ENCODE results near the gene DPP9.
"Not testable (repeated sequence)": the region's sequence is repeated elsewhere in the genome, so short reads cannot be mapped to it uniquely, and the experiment has no call there.

Gene DPP9

DNA sequence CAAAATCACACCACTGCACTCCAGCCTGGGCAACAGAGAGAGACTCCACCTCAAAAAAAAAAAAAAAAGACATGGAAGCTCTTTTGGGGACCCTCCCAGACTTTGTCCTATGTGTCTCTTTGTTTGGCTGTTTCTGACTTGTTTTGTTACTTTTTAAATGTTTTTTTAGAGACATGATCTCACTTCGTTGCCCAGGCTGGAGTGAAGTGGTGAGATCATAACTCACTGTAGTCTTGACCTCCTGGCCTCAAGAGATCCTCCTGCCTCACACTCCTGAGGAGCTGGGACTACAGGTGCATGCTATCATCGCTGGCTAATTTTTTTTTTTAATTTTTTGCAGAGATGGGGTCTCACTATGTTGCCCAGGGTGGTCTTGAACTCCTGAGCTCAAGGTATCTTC is 16.4 kb upstream of the DPP9 start:
- DNase-seq (ENCODE audit: low spot score) = no peak

DNA sequence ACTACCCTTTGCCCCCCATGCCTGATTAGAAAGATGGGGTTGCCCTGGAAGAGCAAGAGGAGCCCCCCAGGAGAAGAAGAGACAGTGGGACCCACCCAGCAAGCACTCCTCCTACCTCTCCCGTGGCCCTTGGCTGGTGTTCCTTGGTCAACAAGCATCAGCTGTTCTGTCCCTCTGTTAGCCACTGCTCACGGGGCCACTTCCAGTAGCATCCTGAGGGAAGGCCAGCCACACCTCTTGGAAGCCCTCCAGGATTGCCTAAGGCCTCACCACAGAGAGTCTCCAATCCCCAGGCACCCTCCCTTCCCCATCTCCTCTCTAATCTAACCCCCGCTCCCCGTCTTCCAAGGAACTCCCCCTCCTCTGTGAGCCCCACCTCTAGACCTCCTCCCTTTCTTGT is 15.1 kb upstream of the DPP9 start:
- no peak for DNase-seq (ENCODE audit: low spot score)

DNA sequence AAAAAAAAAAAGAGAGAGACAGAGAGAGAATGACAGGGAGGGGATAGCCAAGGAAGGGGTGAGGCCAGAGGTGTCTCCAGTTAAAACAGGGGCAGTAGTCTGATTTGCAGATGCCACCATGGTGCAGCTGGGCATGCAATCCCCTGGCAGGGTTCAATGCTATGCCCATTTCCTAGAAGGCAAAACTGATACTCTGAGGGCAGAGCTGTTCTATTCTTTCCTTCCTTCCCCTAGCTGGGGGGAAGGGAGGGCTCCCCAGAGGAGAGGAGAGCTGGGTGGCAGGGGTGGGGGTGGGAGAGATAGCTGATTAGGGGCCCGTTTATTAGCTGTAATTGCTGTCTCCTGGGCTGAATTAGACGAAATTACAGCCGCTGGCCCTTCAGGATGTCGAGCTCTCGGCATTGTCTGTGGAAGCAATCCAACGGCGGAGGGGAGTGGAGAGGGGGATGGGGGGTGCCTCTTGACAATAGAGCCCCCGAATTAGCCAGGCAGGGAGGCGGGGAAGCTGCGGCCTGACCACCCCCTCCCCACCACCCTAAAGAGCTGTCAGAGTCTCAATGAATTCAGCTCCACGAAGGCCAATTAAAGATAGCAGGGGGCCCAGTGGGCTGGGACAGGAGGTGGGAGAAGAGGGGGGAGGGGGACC is 14.4 kb upstream of the DPP9 start:
- no peak for DNase-seq (ENCODE audit: low spot score)

DNA sequence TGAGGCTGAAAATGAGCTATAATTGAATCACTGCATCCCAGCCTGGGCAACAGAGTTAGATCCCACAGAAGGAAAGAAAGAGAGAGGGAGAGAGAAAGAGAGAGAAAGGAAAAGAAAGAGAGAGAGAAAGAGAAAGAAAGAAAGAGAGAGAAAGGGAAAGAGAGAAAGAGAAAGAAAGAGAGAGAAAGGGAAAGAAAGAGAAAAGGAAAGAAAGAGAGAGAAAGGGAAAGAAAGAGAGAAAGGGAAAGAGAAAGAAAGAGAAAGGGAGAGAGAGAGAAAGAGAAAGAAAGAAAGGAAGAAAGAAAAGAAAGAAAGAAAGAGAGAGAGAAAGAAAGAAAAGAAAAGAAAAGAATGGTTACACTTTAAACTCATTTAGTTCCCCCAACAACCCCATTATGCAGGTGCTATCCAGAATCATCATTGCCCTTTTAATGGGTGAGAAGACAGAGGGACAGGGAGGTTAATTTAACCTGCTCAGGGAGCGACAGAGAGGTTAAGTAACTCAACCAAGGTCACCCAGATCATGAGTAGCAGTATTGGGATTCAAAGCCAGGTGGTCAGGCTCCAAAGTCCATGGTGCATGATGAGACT is 10.2 kb upstream of the DPP9 start:
- DNase-seq (ENCODE audit: low spot score) = no peak

DNA sequence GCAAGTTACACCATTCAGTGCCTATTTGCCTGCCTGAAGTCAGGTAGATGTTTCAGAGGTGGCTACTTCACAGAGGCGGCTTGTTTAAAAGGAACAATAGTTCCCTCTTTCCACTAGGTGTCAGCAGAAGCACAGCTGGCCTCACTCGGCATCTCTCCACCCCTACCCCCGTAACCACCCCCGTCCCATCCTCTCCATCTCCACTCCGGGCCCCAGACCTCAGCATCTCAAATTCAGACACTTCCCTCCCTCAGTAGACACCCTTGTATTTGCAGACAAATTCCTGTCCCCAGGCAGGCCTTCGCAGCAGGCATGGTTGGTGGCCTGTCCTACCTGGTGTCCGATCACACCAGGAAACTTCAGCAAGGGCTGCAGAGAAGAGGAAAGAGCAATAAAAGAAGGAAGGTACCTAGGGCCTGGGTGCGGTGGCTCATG is 9.1 kb upstream of the DPP9 start:
- DNase-seq (ENCODE audit: low spot score) = peak; percentile 80

DNA sequence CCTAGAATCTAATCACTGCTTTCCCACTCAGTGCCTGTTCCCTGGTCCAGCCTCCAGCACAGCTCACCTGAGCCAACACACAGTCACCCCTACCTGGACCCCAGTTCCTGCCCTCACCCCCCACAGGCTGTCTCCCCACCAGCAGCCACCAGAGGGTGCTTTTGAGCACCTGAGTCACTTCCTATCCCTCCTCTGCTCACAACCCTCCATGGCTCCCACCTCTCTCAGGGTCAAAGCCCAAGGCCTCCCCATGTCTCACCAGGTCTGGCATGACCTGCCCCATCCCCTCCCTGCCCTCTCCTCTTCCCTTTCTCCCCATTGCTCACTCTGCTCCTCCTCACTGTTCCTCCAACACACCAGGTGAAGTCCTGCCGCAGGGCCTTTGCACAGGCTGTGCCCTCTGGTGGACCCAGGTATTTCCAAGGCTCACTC is 7.1 kb upstream of the DPP9 start:
- DNase-seq (ENCODE audit: low spot score) = no peak

DNA sequence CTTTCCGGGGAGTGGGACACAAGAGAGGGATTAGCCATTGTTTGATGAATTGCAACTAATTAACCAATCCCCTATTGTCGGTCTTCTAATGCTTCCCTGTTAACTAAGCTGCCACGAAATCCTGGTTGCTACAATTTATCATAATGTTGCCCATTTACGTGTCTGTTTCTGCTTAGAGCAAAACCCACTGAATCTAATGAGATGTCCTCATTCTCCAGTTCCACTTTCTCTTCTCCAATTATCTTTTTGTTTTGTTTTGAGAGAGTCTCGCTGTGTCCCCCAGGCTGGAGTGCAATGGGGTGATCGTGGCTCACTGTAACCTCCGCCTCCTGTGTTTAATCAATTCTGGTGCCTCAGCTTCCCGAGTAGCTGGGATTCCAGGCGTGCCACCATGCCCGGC is 5.2 kb upstream of the DPP9 start:
- DNase-seq (ENCODE audit: low spot score) = no peak

DNA sequence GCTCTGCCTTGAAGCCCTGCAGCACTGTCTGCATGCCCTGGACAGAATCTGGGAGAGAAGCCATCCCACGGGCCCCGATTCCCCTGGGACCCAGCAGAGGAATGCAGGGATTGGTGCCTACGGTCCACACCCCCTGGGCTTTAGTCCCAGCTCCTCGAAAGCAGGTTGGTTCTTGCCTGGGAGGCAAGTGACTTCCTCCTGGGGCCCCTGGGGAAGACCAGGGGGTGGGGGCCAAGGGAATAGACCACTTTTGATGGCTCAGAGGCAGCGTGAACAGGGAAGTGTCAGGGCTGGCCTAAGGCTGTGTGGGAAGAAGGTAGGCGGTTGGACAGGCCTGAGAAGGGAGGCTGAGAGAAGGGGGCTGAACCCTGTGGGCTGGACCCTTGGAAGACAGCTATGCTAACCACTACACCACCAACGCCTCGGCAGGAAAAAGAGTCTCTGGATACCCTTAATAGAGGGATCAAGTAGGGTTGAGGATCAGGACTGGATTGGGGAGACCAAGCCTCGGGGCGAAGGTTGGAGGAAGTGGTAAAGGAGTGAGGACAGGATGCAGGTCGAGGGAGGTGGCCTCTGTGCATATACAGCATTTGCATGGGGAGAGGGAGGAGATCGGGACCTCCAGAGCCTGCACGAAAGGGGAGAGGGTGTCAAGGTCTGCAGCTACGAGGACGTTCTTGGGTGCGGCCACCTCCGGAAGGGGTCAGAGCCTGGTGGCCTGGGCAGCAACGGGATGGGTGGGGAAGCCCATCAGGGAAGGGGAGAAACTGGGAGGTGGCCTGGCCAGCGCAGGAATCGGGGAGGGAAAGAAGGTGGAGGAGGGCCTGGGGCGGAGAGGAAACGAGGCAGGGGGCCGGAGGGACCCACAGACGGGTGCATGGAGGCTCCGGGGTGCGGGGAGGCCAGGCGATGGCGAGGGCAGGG is 709 bp downstream of the DPP9 start:
- peak; percentile 58 for DNase-seq (ENCODE audit: low spot score)

DNA sequence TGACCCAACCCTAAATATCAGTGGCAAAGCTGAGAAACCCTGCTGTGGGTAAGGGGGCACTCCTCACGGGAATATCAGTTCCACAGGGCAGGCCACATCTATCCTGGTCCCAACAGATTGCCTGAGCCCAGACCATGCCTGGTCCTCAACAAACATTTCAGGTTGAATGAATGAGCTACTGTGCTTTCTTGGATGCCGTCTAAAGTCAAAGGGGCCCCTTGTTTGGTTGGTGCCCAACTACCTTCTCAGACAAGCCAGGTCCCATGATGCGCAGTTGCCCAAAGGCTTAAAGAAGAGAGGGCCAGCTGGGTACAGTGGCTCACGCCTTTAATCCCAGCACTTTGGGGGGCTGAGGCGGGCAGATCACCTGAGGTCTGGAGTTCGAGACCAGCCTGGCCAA is 2.4 kb downstream of the DPP9 start:
- no peak for DNase-seq (ENCODE audit: low spot score)

DNA sequence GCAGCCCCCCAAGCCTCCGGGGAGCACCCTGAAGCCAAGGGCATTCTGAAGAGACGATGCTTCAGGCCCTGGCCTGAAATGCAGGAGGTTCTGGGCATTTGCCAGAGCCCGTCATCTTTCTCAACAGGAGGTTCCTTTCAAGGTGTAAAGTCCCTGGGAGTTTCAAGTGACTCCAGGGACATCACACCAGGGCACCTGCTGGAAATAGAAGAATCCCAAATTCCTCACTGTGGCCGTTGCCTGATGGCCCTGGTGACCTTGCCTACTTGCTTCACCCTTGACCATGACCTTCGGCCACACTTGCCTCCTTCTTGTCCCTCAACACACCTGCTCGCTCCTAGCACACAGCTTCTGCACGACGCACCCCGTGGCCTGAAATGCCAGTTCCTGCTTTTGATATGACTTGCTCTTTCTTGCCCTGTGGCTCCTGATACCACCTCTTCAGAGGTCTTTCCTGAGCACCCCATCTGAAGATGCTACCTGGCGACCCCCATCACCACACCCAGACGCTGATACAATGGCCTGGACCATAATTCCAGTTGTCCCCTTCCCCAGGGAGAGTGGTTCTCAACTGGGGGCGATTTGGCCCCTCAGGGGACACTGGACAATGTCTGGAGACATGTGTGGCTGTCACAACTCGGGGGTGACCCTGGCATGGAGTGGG is 3.5 kb downstream of the DPP9 start:
- DNase-seq (ENCODE audit: low spot score) = no peak

DNA sequence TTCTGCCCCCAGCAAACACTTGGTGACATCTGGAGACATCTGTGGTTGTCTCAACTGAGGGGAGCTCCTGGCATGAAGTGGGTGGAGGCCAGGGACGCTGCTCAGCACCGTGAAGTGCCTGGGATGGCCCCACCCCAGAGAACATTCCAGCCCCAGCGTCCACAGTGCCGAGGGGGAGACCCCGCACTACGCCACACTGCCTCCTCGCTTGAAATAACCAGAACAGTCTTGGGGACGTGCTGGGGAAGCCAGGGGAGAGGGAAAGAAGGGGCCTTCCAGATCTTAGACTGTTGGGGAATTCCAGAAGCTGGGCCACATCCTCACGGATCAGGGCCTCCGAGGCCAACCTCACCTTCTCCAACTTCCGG is 4.2 kb downstream of the DPP9 start:
- no peak for DNase-seq (ENCODE audit: low spot score)

DNA sequence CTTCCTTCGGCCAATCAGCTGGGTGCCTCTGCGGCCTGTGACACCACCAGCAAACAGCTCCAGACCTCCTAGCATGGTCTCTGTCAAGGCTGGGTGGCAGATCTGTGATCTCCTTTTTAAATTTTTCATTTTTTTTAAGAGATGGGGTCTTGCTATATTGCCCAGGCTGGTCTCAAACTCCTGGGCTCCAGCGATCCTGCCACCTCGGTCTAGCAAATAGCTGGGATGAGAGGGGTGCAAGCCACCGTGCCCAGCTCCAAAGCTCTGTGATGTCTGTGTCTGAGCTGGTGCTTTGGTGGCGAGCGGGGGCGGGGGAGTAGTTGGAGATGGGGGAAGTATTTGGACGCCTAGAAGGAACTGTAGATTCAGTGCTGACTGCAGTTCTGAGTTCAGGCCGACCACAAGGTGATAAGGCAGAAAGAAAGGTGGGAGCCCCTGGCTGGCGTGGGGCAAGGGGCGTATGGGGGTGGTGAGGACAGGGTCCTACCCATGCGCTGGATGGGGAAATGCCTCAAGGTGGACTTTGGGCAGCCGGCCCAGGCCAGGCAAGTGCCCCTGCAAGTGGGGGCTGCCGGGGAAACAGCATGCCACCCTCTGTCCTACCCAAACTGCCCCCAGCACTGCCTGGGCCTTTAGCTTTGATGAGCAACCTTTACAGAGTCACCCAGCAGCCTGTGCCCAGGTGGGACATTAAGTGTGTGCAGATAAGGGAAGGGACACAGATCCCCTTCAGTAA is 5.5 kb downstream of the DPP9 start:
- DNase-seq (ENCODE audit: low spot score) = no peak

DNA sequence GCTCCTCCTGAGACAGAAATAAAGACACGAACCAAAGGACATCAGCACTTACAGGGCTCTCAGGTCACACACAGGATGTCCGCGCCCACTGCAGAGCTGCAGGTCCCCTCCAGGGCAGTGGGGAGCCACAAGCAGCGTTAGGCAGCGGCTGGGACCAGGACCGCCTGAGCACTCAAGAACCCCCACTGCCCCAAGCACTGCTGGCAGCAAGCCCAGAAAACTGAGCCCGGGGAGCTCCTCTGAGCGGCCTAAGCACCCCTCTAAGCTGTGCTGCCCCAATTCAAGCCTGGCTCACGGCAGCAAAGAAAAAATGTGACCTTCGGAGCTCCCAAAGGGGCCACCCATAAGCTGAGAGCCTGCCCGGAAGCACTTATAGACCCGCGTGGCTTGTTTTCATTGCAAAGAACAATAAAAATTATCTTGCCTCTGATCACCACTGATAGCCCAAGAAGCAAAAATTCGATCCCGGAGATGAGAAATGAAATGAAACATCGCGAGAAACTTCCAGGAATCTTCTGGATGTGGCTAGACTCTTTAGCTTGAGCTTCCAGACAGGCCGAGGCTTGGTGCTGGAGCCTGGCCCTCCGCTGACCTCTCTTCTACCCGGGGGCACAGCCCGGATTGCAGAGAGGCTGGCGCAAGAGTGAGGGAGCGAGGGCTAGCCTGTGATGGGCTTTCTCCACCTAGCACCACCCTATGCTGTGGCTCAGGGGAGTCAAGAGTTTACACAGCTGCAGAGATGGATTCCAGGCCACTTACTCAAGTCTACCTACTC is 6.3 kb downstream of the DPP9 start:
- DNase-seq (ENCODE audit: low spot score) = no peak

DNA sequence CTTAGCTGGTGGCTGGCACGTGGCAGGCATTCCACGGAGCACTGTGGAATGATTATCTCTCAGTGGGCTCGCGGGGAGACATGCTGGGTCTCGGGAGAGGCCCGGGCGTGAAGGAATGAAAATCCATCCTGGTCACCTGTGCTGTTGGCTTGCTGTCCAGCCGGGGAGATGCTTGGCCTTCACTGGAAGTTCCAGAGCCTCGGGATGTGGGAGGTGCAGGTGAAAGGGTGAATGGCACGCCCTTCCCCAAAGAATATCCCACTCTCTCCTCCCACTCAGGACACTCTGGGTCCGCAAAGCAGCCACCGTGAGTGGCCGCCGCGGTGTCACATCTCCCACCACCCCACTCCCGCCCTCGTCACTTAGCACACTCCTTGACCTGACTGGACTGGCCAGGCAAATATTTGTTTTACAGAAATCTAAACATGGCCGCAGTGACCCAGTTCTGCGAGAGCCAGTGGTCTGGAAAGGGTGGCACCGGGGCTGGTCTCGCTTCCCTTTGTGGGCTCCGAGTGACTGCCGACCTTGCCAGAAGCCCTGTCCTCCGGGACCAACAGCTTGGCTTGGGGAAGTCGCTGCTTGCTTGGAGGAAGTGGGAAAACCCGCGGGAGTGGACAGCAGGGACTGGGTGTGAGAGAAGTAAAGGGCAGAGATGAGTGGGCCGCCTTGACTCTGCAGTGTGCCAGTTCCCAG is 8.0 kb downstream of the DPP9 start:
- DNase-seq (ENCODE audit: low spot score) = peak; percentile 50

DNA sequence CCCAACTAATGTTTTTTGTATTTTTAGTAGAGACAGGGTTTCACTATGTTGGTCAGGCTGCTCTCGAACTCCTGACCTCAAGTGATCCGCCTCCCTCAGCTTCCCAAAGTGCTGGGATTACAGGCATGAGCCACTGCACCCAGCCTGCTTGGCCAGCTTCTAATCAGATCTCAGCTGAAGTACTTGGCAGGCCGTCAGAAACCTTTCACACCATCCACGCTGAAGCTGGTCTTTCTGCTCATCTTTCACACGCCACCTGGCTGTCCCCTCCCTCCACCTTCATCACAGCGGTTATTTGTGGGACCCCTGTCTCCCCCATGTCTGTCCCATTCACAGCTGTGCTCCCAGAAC is 8.5 kb downstream of the DPP9 start:
- DNase-seq (ENCODE audit: low spot score) = not testable (repeated sequence)

DNA sequence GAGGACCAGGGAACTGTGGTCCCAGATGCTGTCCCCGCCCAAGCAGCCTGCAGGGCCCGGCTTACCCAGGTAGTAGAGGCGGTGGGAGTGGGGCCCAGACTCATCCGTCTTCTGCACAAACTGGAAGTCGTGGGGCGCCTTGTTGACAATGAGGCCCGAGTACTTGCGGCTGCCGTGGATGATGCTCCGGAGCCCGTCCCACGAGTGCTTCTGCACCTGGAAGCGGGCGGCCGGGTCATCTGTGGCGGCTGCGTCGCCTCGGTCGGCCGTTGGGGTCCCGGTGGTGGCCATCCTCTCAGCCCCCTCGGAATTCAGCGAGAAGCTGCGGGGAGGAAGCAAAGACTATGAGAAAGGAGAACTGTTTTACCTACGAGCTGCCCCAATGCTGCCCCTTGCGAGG is 9.6 kb downstream of the DPP9 start:
- DNase-seq (ENCODE audit: low spot score) = no peak

DNA sequence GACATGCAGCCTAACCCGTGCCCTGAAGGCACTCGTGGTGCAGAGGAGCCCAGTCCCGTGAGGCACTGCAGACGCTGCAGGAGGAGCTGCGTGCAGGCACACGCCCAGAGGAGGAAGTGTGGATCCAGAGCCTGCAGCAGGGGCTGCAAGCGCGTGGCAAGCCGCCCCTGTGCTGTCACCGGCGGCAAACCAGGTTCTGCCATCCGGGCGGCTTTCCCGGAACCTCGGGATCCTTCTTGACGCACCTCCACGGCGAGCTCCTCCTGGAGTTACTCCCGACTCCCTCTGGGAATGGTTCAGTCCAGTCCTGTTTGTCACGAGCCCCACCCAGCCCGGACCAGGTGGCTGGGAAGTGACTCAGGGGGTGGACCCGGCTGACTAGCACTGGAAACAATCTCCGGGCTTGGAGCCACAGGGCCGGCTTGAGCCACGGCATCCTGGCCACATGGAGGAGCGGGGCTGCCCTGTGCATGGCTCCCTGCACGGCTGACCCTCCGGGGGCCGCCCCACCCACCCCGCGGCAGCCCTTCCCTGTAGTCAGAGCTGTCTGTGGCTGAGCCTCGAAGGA is 10.2 kb downstream of the DPP9 start:
- DNase-seq (ENCODE audit: low spot score) = no peak

DNA sequence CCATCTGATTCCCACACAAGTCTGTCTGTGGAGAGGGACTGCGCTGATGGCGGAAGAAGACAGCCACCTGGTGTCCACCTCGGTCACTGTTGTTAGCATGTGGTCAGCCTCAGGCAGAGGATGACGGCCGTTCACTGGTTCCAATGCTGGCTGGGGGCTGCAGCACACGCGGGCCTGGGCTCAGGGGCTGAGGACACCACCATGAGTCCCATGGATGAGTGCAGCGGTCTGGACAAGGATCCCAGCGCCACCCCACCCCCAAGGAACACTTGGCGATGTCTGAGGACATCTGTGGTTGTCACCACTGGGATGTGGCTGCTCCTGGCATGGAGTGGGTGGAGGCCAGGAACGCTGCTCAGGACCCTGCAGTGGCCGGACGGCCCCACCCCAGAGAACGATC is 10.9 kb downstream of the DPP9 start:
- no peak for DNase-seq (ENCODE audit: low spot score)

DNA sequence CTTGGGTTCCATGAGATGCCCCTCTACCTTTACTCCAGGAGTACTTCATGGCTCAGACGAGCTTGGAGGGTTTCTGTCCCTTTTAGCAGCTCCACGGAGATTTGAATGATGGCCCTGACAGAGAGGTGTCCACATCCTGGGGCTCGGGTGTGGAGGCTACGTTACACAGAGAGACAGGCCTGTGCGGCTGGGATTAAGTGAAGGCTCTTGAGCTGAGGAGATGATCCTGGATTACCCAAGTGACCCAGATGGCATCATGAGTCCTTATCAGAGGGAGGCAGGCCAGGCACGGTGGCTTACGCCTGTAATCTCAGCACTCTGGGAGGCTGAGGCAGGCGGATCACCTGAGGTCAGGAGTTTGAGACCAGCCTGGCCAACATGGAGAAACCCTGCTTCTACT is 12.4 kb downstream of the DPP9 start:
- no peak for DNase-seq (ENCODE audit: low spot score)

DNA sequence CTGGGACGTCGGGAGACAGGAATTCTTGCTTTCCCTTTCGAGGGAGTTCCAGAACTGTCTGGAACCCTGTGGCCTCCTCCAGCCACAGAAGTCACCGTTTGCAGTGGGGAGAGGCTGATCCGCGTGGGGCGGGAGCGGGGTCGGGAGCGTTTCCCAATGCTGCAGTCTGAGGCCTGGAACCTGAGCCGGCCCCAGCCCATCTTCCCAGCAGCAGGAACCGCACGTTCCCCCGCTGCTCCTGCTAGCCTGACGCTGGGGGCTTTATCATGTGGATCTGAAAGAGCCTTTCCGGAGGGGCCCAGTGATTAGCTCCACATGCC is 13.4 kb downstream of the DPP9 start:
- no peak for DNase-seq (ENCODE audit: low spot score)
